HS-27A (cell line): ENCODE results near the gene ZBED4.
"Not testable (repeated sequence)": the region's sequence is repeated elsewhere in the genome, so short reads cannot be mapped to it uniquely, and the experiment has no call there.

Experiments used
- DNase-seq: peaks from one replicate; pipeline ENCODE4 v3.0.0-alpha.2; 2012; ENCODE audit warnings: low read depth, missing footprints

The ZBED4 gene

GRCh38 chr22:49852568-49852897, 1.1 kb upstream of the ZBED4 start:
- not testable (repeated sequence) for DNase-seq

DNA sequence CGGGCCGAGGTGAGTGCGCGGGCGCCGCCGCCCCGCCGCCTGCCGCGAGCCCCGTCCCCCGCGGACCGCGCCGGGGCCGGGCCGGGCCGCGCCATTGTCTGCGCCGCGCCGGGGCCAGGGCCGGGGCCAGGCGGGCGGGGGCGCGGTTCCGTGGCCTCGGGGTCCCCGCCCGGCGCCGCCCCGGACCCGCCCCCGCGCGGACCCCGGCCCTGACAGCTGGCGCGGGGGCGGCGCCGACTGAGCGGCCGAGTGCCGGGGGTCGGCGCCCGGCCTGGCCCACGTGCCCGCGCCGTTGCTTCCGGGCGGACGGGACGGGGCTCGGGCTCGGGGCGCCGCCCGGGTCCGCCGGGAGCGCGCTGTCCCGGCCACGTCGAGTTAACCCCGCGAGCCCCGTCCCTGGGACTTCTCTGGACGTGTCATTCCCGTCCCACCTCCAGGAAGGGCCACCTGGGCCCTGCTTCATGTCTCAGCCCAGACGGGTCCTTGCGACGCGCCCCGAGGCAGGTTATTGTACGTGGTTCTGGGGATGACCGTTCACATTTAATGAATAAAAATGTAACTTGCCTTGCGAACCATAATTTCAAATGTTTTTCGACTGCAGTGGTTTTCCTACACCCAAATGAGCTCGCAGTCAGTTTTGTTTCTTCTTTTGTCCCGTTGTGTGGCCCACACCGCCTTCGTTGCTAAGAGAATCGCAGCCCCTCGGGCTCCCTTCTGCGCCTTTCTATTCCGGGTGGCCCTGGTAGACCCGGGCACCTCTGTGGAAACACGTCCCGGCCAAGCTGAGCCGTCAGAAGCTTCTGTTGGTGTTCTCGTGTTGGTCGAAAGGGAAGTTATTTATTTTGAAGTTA, 562 bp downstream of the ZBED4 start:
- no peak for DNase-seq

DNA sequence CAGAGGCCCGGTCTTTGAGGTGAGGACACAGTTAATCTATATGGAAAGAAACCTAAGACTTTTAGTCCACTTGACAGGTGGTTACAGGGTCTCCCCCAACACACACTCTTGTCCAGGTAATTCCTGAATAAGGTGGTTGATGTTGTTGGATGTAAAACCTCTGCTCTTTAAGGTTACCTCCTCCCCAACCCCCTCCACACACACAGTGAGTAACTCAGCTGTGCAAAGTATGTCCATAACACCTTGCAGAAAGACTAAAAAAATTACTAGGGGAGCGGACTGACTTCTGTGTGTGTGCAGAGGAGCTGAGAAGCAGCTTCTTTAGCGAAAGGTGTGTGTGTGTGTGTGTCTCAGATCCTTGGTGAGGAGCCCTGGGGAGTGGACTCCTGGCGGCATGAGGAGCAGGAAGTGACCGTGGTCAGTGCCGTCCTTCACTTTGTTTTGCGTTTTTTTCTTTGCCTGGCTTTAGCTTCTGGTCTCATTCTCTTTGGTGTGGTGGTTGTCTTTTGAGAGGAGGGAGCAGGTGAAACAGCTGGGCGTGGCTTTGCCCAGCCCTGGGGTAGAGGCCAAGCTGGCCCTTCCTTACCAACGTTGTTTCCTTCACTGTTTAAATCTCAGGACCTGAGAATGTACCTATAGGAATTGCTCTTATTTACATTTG, 1.7 kb downstream of the ZBED4 start:
- DNase-seq: no peak

GRCh38 chr22:49856343-49856742, 2.7 kb downstream of the ZBED4 start:
- DNase-seq: no peak

- no peak for DNase-seq
Measured at GRCh38 chr22:49856766-49857618, 3.3 kb downstream of the ZBED4 start.

DNA sequence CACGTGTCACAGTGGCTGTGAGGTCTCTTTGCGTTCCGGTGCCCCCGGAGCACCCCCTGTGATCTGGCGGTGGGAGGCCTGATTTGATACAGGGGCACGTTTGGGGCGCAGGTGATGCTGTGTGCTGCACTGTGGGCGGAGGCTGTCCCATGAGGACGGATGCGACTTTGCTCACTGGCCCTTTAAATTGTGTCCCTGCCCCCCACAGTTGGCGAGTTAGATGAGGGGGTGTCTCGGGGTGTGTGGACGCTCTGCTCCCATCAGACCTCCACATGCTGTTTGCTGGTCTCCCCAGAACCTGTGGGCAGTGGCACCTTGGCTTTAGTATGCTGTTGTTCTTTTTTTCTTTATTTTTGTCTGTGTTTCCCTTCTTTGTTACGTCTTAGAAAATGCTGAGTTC, 5.2 kb downstream of the ZBED4 start:
- DNase-seq: no peak

GRCh38 chr22:49861642-49862495, 8.2 kb downstream of the ZBED4 start:
- DNase-seq: no peak

DNA sequence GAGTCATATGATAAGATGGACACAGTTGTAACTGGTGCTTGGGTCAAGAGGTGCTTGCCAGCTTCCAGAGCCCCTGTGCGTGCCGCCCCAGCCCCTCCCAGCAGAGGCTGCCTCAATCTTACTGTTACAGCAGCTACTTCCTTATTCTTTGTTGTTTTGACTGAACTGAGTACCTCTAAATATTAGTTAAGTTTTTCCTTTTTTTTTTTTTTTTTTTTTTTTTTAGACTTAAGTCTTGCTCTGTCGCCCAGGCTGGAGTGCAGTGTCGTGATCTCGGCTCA, 8.8 kb downstream of the ZBED4 start:
- no peak for DNase-seq

DNA sequence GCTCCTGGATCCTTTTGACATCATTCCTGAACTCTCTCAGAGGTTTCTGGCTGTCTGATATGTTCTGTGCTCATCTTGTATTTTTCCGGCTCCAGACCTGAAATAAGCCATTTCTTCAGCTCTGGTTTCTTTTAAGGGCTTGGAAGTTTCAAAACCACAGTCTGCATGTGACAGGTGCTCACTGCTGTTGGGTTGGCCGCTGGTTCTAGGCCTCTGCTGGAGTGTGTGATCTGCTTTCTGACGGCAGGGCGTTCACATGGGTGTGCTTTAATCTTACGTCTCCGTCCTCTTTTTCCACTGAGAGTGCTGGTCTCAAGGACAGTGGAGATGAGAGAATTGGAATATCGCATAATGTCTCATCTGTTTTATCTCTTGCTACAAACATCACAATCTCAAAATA, 10.3 kb downstream of the ZBED4 start:
- DNase-seq: no peak

DNA sequence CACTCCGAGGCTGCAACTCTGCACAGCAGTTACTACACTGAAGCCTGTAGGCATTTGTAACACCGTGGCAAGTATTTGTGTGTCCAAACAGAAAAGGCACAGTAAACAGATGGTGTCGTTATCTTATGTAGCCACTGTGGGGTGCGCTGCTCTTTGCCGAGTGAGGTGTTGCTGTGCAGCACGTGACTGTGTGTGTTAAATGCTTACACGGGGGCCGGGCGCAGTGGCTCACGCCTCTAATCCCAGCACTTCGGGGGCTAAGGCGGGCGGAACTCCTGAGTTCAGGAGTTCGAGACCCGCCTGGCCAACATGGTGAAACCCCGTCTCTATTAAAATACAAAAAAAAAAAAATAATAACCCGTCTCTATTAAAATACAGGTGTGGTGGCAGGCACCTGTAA, 11.5 kb downstream of the ZBED4 start:
- DNase-seq: no peak

DNA sequence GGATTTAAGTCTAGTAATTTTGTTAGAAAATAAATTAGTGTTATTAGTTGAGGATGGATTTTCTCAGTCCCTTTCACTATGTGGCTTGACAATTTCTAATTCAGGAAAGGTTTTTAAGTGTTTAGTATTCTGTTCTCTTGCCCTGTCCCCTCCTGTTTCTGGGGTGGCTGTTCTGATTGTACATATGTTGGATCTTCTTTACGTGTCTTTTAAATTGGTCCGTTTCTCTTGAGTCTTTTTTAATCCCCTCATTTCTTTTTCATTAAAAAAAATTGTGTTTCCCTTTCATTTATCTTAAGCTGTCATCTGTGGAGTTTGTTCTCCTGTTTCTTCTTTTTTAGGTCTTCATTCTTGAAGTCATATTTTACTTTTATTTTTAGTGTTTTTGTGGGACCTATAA, 12.5 kb downstream of the ZBED4 start:
- no peak for DNase-seq

GRCh38 chr22:49866646-49867045, 13.0 kb downstream of the ZBED4 start:
- no peak for DNase-seq

DNA sequence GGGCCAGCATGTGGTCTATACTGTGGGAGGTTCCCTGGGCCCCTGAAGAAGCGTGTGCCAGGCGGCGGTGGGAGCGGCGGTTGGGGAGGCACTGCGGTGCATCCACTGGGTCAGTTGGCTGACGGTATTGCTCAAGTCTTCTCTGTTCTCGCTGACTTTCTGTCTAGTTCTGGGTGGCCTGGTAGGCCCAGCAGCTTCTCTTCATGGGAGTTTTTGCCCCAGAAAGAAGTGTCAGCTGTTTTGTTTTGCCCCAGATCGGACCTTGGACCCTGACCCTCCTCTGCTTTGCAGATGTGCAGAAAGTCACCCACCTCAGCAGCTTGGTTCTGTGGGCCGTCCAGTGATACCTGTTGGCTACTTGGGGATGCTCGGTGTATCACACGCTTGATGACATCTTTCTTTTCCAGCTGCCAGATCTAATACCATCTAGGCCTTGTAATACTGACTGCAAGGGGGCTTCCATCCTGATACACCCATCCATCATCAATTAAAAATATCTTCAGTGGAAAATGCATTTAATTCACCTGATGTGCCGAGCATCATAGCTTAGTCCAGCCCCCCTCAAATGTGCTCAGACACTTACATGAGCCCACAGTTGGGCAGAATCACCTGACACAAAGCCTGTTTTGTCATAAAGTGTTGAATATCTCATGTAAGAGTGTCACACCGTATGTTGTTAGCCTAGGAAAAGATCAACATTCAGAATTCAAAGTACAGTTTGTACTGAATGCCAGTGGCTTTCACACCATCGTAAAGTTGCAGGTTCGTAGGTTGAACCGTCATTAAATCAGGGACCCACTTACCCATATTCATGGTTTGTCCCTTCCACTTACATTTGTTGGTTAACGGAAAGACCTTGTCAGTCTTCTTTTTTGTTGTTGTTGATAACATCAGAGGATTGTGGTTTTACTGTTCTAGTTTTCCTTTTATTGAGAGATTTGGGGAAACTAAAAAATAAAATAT, 13.9 kb downstream of the ZBED4 start:
- DNase-seq: no peak

- DNase-seq: no peak
Measured at GRCh38 chr22:49869086-49869830, 15.6 kb downstream of the ZBED4 start.

DNA sequence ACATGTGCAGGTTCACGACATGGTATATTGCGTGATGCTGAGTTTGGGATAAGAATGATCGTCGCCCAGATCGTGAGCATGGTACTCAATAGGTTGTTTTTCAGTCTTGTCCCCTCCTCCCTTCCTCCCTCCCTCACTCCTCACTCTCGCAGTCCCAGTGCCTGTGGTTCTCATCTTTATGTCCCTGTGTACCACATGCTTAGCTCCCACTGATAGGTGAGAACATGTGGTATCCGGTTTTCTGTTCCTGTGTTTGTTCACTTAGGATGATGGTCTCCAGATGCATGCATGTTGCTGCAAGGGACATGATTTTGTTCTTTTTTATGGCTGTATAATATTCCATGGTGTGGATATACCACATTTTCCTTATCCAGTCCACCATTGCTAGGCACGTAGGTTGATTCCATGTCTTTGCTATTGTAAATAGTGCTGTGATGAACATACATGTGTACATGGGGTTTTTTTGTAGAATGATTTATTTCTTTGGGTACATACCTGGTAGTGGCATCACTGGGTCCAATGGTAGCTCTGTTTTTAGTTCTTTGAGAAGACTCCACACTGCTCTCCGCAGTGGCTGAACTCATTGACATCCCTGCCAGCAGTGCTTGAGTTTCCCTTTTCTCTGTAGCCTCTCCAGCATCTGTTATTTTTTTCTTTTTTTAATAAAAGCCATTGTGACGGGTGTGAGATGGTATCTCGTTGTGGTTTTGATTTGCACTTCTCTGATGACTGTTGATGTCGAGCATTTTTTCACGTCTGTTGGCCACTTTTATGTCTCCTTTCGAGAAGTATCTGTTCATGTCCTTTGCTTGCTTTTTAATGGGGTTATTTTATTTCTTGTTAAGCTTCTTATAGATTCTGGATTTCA, 16.4 kb downstream of the ZBED4 start:
- no peak for DNase-seq

DNA sequence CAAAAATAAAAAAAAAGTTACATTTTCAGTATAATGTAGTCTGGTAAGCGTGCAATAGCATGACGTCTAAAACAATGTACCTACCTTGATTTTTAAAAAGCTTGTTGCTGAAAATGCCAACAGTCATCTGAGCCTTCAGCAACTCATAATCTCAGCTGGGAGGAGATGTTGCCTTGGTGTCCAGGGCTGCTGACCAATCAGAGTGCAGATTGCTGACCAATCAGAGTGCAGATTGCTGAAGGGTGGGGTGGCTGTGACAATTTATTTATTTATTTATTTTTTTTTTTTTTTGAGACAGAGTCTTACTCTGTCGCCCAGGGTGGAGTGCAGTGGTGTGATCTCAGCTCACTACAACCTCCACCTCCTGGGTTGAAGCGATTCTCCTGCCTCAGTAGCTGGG, 17.8 kb downstream of the ZBED4 start:
- DNase-seq: no peak

DNA sequence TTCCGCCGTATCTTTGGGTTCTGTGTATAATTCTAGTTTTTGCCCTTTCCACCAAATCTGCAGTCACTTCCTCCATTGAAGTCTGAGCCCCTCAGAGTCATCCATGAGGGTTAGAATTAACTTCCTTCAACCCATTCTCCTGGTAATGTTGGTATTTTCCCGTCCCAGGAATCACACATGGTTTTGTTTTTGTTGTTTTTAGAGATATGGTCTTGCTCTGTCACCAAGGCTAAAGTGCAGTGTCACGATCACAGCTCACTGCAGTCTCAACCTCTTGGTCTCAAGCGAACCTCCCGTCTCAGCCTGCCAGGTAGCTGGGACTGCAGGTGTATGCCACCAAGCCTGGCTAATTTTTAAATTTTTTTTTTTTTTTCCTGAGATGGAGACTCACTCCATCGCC, 18.7 kb downstream of the ZBED4 start:
- no peak for DNase-seq

DNA sequence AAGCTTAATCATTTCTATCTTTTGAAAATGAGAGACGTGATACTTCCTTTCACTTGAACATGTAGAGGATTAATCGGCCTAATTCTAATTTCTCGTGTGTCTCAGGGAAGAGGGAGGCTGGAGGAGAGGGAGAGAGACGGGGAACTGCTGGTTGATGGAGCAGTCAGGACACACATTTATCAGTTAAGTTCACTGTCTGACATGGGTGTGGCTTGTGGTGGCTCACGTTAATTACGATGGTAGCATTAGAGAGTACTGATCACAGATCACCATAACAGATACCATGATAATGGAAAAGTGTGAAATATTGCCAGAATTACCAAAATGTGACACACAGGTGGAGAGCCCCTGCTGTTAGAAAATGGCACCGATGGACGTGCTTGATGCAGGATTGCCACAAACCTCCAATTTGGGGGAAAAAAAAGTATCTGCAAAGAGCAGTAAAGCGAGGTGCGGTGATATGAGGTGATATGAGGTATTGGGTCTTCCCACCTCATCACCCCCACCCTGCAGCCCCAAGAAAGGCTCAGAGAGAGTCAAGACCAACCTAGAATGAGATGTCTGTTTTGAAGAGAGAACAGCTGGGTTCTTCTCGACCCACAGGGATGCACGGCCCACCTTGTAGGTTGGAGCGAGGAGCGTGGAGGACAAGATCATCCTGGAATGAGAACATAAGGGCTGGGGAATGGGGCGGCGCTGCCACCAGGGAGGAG, 19.7 kb downstream of the ZBED4 start:
- DNase-seq: no peak

DNA sequence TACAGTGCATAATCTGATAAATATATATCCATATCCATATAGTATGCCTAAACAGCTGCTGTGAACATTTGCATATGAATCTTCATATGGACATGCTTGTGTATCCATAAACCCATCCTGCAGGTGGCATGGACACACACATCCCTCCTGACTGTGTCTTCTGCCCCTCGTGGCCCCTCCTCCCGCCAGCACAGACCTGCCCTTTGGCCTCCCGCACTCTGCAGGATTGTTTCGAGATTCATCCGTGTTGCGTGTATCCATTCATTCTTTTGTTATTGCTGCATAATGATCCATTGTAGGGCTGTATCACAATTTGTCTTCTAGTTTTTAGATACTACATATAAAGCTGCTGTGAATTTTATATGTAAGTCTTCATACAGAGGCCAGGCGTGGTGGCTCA, 24.0 kb downstream of the ZBED4 start:
- DNase-seq: no peak
